H1 (cell line): ENCODE measurements around the gene LGR4. TPM values are rescaled to one million over a fixed set of nuclear protein-coding genes. Genes with fewer than 3 reads are reported as not detected.

Source experiments
- CTCF ChIA-PET: fragments of 300-600 bp; sonication (Branson Sonifier 250); formaldehyde crosslinking; loops from one replicate; lab custom pipeline; 2021; ENCODE audit not compliant: partially characterized antibody; lab: Charles Lee
- POLR2A ChIA-PET: fragments of 300-600 bp; sonication (Branson Sonifier 250); formaldehyde crosslinking; loops from one replicate; lab custom pipeline; 2021; ENCODE audit warnings: inconsistent platforms; ENCODE audit not compliant: partially characterized antibody; lab: Charles Lee
- DNase-seq, 2 experiments: peaks; one replicate each; pipeline versions ENCODE4 v3.0.0 to v3.0.0-alpha.2; 2010 to 2022; ENCODE audit warnings: low spot score in 2 of 2, low read depth in 1 of 2, mixed read lengths in 1 of 2
- FAIRE-seq: peaks from 2 replicates; lab custom pipeline; 2011; peaks lifted over from hg19 to GRCh38; lab: Jason Lieb, UNC
- H2AFZ ChIP-seq: 2 replicates; pipeline ENCODE4 v1.8.1; 2012; ENCODE audit warnings: low read length, inconsistent platforms
- H2AK5ac ChIP-seq: 2 replicates; pipeline ENCODE4 v1.6.1; 2013; ENCODE audit warnings: low read depth, low read length
- H2BK120ac ChIP-seq: replicated peaks from 2 replicates; pipeline ENCODE3; 2013; ENCODE audit warnings: low read depth, low read length, inconsistent platforms
- H2BK12ac ChIP-seq: 2 replicates; pipeline ENCODE4 v1.6.1; 2013; ENCODE audit warnings: low read depth, low read length
- H2BK15ac ChIP-seq: 2 replicates; pipeline ENCODE4 v1.6.1; 2013; ENCODE audit warnings: low read length
- H2BK20ac ChIP-seq: 2 replicates; pipeline ENCODE4 v1.6.1; 2013; ENCODE audit warnings: low read length
- H2BK5ac ChIP-seq: 2 replicates; pipeline ENCODE4 v1.6.1; 2013; ENCODE audit warnings: low read depth, low read length
- H3K14ac ChIP-seq: 2 replicates; pipeline ENCODE4 v1.6.1; 2013; ENCODE audit warnings: inconsistent platforms; ENCODE audit not compliant: insufficient read length
- H3K18ac ChIP-seq: 2 replicates; pipeline ENCODE4 v1.6.1; 2013; ENCODE audit warnings: low read length; ENCODE audit errors: extremely low read depth
- H3K23ac ChIP-seq: 2 replicates; pipeline ENCODE4 v1.6.1; 2013; ENCODE audit warnings: inconsistent platforms; ENCODE audit not compliant: insufficient read length
- H3K23me2 ChIP-seq: 2 replicates; pipeline ENCODE4 v1.6.1; 2013; ENCODE audit warnings: low read depth, low read length
- H3K27ac ChIP-seq: 2 replicates; pipeline ENCODE4 v1.6.1; 2011; ENCODE audit warnings: low read depth, low read length, inconsistent platforms
- H3K27me3 ChIP-seq, 4 experiments: replicated peaks in 1 of 4; 1 replicate in 1 of 4; 2 replicates in 3 of 4; pipeline versions ENCODE4 v1.6.1 to v1.8.1; 2011 to 2013; ENCODE audit warnings: low read length in 3 of 4, mild to moderate bottlenecking in 3 of 4, inconsistent platforms in 2 of 4, mixed read lengths in 2 of 4, moderate library complexity in 1 of 4; ENCODE audit not compliant: control insufficient read depth in 3 of 4, insufficient read depth in 3 of 4; ENCODE audit errors: extremely low read depth in 1 of 4
- H3K36me3 ChIP-seq, 4 experiments: 2 replicates each; pipeline versions ENCODE4 v1.6.1 to v1.8.1; 2011 to 2013; ENCODE audit warnings: mild to moderate bottlenecking in 4 of 4, low read length in 3 of 4, moderate library complexity in 2 of 4, control low read depth in 1 of 4, inconsistent platforms in 1 of 4; ENCODE audit not compliant: insufficient read depth in 4 of 4, control insufficient read depth in 2 of 4
- H3K4ac ChIP-seq: replicated peaks from 2 replicates; pipeline ENCODE3; 2013; ENCODE audit warnings: low read length, low read depth, mixed read lengths, inconsistent platforms; ENCODE audit not compliant: insufficient read length
- H3K4me1 ChIP-seq, 4 experiments: replicated peaks in 1 of 4; 1 replicate in 1 of 4; 2 replicates in 3 of 4; pipeline versions ENCODE4 v1.6.1 to v1.8.1; 2011 to 2013; ENCODE audit warnings: low read length in 3 of 4, inconsistent platforms in 2 of 4, mixed read lengths in 1 of 4; ENCODE audit not compliant: insufficient read depth in 4 of 4, control insufficient read depth in 3 of 4
- H3K4me2 ChIP-seq, 2 experiments: 2 replicates each; pipeline versions ENCODE4 v1.6.1 to v1.8.1; 2011 to 2013; ENCODE audit warnings: low read depth in 2 of 2, low read length in 2 of 2, control low read depth in 1 of 2, inconsistent platforms in 1 of 2, mild to moderate bottlenecking in 1 of 2; ENCODE audit not compliant: insufficient read depth in 1 of 2
- H3K4me3 ChIP-seq, 4 experiments: fragments of 200-600, 300-600 bp in 1 of 4; sonication (generic), shearing (Covaris generic), sonication (Bioruptor Twin) in 1 of 4; 2 replicates each; pipeline versions ENCODE4 v1.5.1 to v1.8.1; 2011 to 2016; ENCODE audit warnings: low read length in 4 of 4, low read depth in 3 of 4, control low read depth in 2 of 4, inconsistent platforms in 2 of 4, mild to moderate bottlenecking in 2 of 4, mixed read lengths in 1 of 4, moderate library complexity in 1 of 4; ENCODE audit not compliant: insufficient read depth in 2 of 4; ENCODE audit errors: extremely low read depth in 1 of 4
- H3K56ac ChIP-seq: replicated peaks from 2 replicates; pipeline ENCODE3; 2013; ENCODE audit warnings: low read depth, mild to moderate bottlenecking, mixed read lengths, low read length, inconsistent platforms; ENCODE audit not compliant: insufficient read length
- H3K79me1 ChIP-seq: 2 replicates; pipeline ENCODE4 v1.6.1; 2013; ENCODE audit warnings: low read depth, low read length, control low read depth
- H3K79me2 ChIP-seq, 2 experiments: 2 replicates each; pipeline versions ENCODE4 v1.6.1 to v1.8.1; 2012 to 2013; ENCODE audit warnings: low read length in 2 of 2, mild to moderate bottlenecking in 2 of 2, inconsistent platforms in 1 of 2; ENCODE audit not compliant: insufficient read depth in 2 of 2, control insufficient read depth in 1 of 2
- H3K9ac ChIP-seq, 4 experiments: replicated peaks in 1 of 4; 1 replicate in 1 of 4; 2 replicates in 3 of 4; pipeline versions ENCODE4 v1.6.1 to v1.8.1; 2011 to 2013; ENCODE audit warnings: low read depth in 3 of 4, low read length in 3 of 4, control low read depth in 2 of 4, mild to moderate bottlenecking in 2 of 4, moderate library complexity in 2 of 4, inconsistent platforms in 1 of 4; ENCODE audit errors: extremely low read depth in 1 of 4
- H3K9me3 ChIP-seq, 2 experiments: 2 replicates each; pipeline versions ENCODE4 v1.6.1 to v1.8.1; 2012 to 2013; ENCODE audit warnings: mild to moderate bottlenecking in 2 of 2, moderate library complexity in 2 of 2, control low read depth in 1 of 2, inconsistent platforms in 1 of 2, low read depth in 1 of 2, low read length in 1 of 2, mixed read lengths in 1 of 2; ENCODE audit not compliant: insufficient read depth in 2 of 2
- H4K20me1 ChIP-seq, 2 experiments: replicated peaks in 1 of 2; 2 replicates each; pipeline versions ENCODE3 to v1.8.1; 2011 to 2013; ENCODE audit warnings: inconsistent platforms in 2 of 2, low read length in 2 of 2, mild to moderate bottlenecking in 1 of 2; ENCODE audit not compliant: insufficient read depth in 2 of 2, control insufficient read depth in 1 of 2
- H4K5ac ChIP-seq: 2 replicates; pipeline ENCODE4 v1.6.1; 2013; ENCODE audit warnings: low read length, low read depth, mixed read lengths, inconsistent platforms; ENCODE audit not compliant: insufficient read length
- H4K8ac ChIP-seq: 2 replicates; pipeline ENCODE4 v1.8.0; 2013; ENCODE audit warnings: mild to moderate bottlenecking, moderate library complexity, low read length, inconsistent platforms; ENCODE audit not compliant: insufficient read depth; ENCODE audit errors: extremely low read depth
- H4K91ac ChIP-seq: replicated peaks from 2 replicates; pipeline ENCODE3; 2013; ENCODE audit warnings: low read length, mixed read lengths, inconsistent platforms; ENCODE audit not compliant: insufficient read length
- EP300 ChIP-seq, 2 experiments: IDR thresholded peaks; 1 replicate in 1 of 2; 2 replicates in 1 of 2; pipeline ENCODE4 v1.6.1; 2011 to 2012; ENCODE audit warnings: low read depth in 2 of 2, low read length in 2 of 2, mild to moderate bottlenecking in 2 of 2, borderline replicate concordance in 1 of 2, inconsistent platforms in 1 of 2, moderate library complexity in 1 of 2
- HDAC6 ChIP-seq: IDR thresholded peaks from one replicate; pipeline ENCODE4 v1.7.1; 2012; ENCODE audit warnings: low read depth, mild to moderate bottlenecking, inconsistent platforms, low read length, moderate library complexity
- POLR2A ChIP-seq, 2 experiments: IDR thresholded peaks; 1 replicate in 1 of 2; 2 replicates in 1 of 2; pipeline ENCODE4 v1.6.1; 2011; ENCODE audit warnings: low read depth in 2 of 2, low read length in 2 of 2, mild to moderate bottlenecking in 2 of 2; ENCODE audit errors: control extremely low read depth in 1 of 2
- RBBP5 ChIP-seq: IDR thresholded peaks from 2 replicates; pipeline ENCODE4 v1.7.1; 2012; ENCODE audit warnings: low read depth, mild to moderate bottlenecking, inconsistent platforms, low read length, moderate library complexity, borderline replicate concordance
- SP4 ChIP-seq: IDR thresholded peaks from 2 replicates; pipeline ENCODE4 v1.6.1; 2012; ENCODE audit warnings: low read length, inconsistent platforms
- WGBS, 2 experiments: shearing (Covaris generic) in 1 of 2; methylation state at CpG; one replicate each; pipeline versions ENCODE4 v1.1.6 to v1.1.7; 2013 to 2015; ENCODE audit warnings: low lambda C conversion rate in 2 of 2, mixed read lengths in 2 of 2, inconsistent platforms in 1 of 2, low coverage in 1 of 2, missing lambda C conversion rate in 1 of 2; ENCODE audit not compliant: insufficient replicate concordance in 2 of 2, insufficient coverage in 1 of 2, insufficient read length in 1 of 2; ENCODE audit errors: extremely low coverage in 1 of 2, missing lambda C conversion rate in 1 of 2; 5-methylcytosine and 5-hydroxymethylcytosine counted together
- polyA plus RNA-seq, 7 experiments: library from polyadenylated mRNA; depleted of rRNA in 3 of 7; stranded (reverse) in 5 of 7; unstranded in 2 of 7; fragments of >200 nt in 5 of 7; fragments of 200-250 nt in 2 of 7; gene quantifications; 1 replicate in 5 of 7; 2 replicates in 1 of 7; 4 replicates in 1 of 7; pipeline versions ENCODE4 v1.2.1 to v1.2.3, GENCODE V29; 2011 to 2013; ENCODE audit warnings: missing spikeins in 2 of 7, mixed read lengths in 2 of 7
- total RNA-seq: library from RNA; stranded (reverse); fragmentation: NEBNext Ultra II Directional; extraction: Animal tissue kit (Norgen Biotek cat#: 25700); gene quantifications from 2 replicates; pipeline ENCODE4 v1.2.1, GENCODE V29; 2021
- TF ChIP-seq, protein P1 (sequence below): IDR thresholded peaks from 2 replicates; pipeline ENCODE4 v1.6.1; 2011; ENCODE audit warnings: low read length, improper control_type of control experiment

Gene LGR4
- total and polyA plus RNA-seq, 2 of the 8 experiments (the other 6 are each of a cell fraction or from before 2014, with no cell fraction given), result 26.6 to 61.7 TPM

GRCh38 chr11:27452147-27452546 lies 20.4 kb downstream of the LGR4 start:
- no peak for DNase-seq
- H3K4me2 ChIP-seq, result peak overlapping the region in 1 of 2 experiments; percentile 17; a peak in 1 of 4 replicates
- CTCF ChIA-PET, result no interaction called here
- H2BK5ac ChIP-seq, result 0 out of 2 replicates have a peak overlapping the region, but pooled peaks have one; percentile 6
- no peak overlapping the region for H3K23ac ChIP-seq
- no peaks in the 10 kb centered on the region; the same call in 1 of the 2 replicates for H3K79me1 ChIP-seq
- peak overlapping the region; percentile 31 for H4K5ac ChIP-seq
- no peaks in the 10 kb centered on the region; the same call in 1 of the 2 replicates for H3K23me2 ChIP-seq
- 0 out of 4 replicates have a peak, but pooled peaks cover 0 to 2% of the 10 kb centered on the region in 2 experiments for H3K9me3 ChIP-seq
- H3K4me1 ChIP-seq, result peaks cover 0 to 14% (median 4%) of the 10 kb centered on the region in 4 experiments; a peak in 4 of 7 replicates
- no peak for TF ChIP-seq EP300 (IDR thresholded peaks at IDR 0.05; ENCODE audit: borderline replicate concordance in 1 of 2, low read depth in 2 of 2, low read length in 2 of 2)
- no peak for TF ChIP-seq SP4
- TF ChIP-seq POLR2A (IDR thresholded peaks at IDR 0.05; ENCODE audit: control extremely low read depth in 1 of 2, low read depth in 2 of 2, low read length in 2 of 2), result no peak
- TF ChIP-seq, protein P1, sequence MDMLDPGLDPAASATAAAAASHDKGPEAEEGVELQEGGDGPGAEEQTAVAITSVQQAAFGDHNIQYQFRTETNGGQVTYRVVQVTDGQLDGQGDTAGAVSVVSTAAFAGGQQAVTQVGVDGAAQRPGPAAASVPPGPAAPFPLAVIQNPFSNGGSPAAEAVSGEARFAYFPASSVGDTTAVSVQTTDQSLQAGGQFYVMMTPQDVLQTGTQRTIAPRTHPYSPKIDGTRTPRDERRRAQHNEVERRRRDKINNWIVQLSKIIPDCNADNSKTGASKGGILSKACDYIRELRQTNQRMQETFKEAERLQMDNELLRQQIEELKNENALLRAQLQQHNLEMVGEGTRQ, result no peak
- no peak for TF ChIP-seq RBBP5
- TF ChIP-seq HDAC6, result no peak
- TF ChIP-seq, all 59 proteins: peak for 0
- Histone ChIP-seq H4K91ac (no peak overlapping the region), H2BK12ac (no peak overlapping the region), H3K18ac (no peak overlapping the region), H3K4ac (no peak overlapping the region), H2BK15ac (no peak overlapping the region), H2AK5ac (no peak overlapping the region), H3K14ac (no peak overlapping the region), H3K9ac (no peak overlapping the region; a peak in 1 of 7 replicates), H2BK120ac (no peak overlapping the region), H3K27ac (no peak overlapping the region), H3K79me2 (peaks cover 19 to 97% of the 10 kb centered on the region in 2 experiments), H3K4me3 (no peak overlapping the region), H3K56ac (no peak overlapping the region), H4K20me1 (peaks cover 0 to 2% of the 10 kb centered on the region in 2 experiments), H3K36me3 (peaks cover 0 to 5% (median 3%) of the 10 kb centered on the region in 4 experiments; a peak in 3 of 8 replicates), H3K27me3 (no peaks in the 10 kb centered on the region), H2BK20ac (no peak overlapping the region), H2AFZ (no peak overlapping the region), H4K8ac (no peak overlapping the region)
- POLR2A ChIA-PET, result interaction anchor here (1.2 kb wide), 1 partner anchor 13 kb away, joined by 4 read pairs; no protein-coding TSS in a partner anchor
- FAIRE-seq, result peak; percentile 39
- WGBS, 2 experiments, result 91% methylated on average over 3 of the region's 3 CpGs; no CpG with 5 or more reads in 1 of the 2 experiments
